Skin of body (tissue), 2 donors: ENCODE measurements around the gene ITFG1. TPM values are rescaled to one million over a fixed set of nuclear protein-coding genes. Genes with fewer than 3 reads are reported as not detected.

ENCODE experiments used
- DNase-seq: peaks from one replicate; lab custom pipeline; 2025; lab: John Stamatoyannopoulos, UW
- total RNA-seq: library from RNA; depleted of rRNA; stranded (reverse); fragments of >200 nt; gene quantifications from one replicate; pipeline ENCODE4 v1.2.3, GENCODE V29; 2014

ITFG1 gene
- 55.6 TPM for total RNA-seq

DNA sequence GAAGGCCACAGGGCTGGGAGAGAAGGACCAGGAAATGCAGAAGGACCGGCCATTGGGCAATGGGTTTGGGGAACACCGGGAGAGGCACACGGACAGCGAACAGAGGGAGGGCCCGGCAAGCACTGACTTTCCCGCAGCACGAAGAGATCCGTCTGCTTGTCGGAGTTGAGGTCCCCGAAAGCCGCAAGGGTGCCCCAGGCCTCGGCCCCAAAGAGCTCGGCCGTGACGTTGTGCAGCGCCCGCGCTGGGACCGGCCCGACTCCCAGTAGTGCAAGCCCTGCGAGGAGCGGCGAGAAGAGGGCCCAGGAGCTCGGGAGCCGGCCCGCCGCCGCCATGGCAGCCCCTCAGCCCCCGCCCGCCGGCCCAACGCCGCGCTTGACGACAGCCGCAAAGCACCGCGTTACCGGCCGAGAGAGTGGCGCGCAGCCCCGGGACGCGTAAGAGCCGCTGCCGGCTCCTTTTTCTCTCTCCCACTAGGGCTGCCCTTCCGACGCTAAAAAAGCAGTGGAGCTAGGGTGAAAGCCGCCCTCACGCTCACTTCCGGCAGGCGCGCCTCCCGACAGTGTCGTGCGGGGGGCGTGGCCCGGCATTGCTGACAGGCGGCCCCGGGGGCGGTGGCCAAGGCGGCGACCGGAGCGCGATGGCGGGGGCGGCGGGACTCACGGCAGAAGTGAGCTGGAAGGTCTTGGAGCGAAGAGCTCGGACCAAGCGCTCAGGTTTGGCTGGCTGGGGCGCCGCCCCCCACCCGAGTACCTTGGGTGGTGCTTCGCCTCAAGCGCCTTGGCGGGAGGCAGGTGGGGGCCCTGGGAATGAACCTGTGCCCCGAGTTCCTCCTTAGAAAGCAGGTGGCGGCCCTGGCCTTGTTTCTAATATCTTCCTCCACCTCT, at the start of gene ITFG1, which contains the start of gene PHKB:
Gene ITFG1, minus strand, starts transcription at position 353 of the 887 bp plus-strand sequence. Its CDS starts 18 bp downstream, at position 335.
Gene PHKB, plus strand, starts transcription at position 621 of the 887 bp plus-strand sequence. Its CDS starts 20 bp downstream, at position 641.
- peak; percentile 88 for DNase-seq

GRCh38 chr16:47507701-47508100, 46.8 kb upstream of the ITFG1 start:
- no peak for DNase-seq

DNA sequence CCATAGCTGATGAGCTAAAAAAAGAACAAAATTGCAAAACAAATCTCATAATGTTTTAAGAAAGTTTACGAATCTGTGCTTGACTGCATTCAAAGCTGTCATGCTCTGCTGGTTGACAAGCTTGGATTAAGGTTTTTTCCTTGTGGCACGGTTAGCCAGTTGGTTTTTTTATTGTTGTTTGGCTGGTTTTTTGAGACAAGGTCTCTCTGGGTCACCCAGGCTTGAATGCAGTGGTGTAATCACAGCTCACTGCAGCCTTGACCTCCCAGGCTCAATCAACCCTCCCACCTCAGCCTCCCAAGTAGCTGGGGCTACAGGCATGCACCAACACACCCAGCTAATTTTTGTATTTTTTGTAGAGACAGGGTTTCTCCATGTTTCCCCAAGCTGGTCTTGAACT, 45.9 kb upstream of the ITFG1 start:
- no peak for DNase-seq

GRCh38 chr16:47504599-47504998, 43.7 kb upstream of the ITFG1 start:
- DNase-seq = no peak

- no peak for DNase-seq
These were observed 43.1 kb upstream of the ITFG1 start for GRCh38 chr16:47503936-47504335.

- no peak for DNase-seq
These were observed 38.9 kb upstream of the ITFG1 start for GRCh38 chr16:47499700-47500264.

- DNase-seq = no peak
These were observed 38.3 kb upstream of the ITFG1 start for GRCh38 chr16:47499080-47499699.

GRCh38 chr16:47493381-47494337, 32.8 kb upstream of the ITFG1 start:
- no peak for DNase-seq

DNA sequence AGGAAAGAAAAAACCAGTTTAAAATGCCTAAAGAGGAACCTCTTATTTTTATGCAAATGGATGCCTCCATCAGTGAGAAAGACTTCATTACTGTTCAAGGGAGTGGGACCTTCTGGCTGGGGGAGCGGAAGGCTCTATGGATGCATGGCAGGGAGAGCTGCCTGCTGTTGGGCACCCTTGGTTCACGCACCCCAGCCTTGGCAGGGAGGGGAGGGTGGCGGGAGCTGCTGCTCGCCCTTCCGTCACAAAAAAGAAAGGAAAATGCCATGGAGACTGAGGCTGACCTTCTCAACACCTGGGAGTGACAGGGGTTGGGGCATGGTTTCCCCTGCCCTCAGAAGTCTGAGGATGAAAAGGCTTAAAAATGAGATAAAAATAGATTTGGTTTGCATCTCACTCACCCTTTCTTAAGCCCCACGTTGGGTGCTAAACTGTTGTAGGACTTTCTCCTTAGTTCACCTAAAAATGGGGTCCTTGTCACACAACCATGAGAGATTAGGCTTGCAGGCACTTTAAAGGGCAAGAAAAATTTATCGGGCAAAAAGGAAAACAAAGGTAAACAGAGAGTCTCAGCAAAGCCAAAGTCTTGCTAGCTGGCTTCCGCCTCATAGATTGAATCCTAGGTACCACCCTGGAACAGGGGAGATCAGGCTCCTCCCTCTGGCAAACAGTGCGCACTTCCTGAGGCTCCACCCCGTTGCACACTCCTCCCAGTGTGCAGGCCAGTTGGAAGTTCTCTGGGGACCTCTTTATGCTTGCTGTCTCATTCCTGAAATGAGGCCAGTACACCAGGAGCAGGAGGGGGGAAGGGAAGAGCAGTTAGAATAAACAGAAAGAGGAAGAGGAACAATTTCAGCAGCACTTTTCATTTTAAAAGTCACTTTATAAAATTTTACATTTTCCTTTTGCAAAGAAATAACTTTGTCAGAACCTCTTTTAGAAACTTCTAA, 31.8 kb upstream of the ITFG1 start:
- no peak for DNase-seq

DNA sequence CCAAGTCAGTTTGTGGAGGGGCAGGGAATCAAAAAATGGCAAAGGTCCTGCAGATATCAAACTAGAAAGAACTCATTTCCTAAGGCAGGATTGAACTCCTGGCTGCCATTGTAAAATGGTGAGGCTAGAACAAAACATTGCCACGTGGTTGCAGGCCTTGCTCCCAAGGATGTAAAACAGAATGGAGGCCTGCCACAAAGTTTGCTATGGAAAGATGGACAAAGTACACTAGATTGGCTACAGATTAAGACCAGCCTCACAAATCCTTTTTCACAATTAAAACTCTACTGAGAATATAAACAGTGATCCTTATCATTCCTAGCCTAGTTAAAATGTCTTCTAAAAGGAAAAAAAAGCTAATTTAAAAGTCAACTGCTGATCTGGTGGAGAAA, 31.2 kb upstream of the ITFG1 start:
- DNase-seq = no peak

GRCh38 chr16:47490471-47490870, 29.6 kb upstream of the ITFG1 start:
- DNase-seq = no peak

GRCh38 chr16:47488051-47488450, 27.2 kb upstream of the ITFG1 start:
- DNase-seq = no peak

DNA sequence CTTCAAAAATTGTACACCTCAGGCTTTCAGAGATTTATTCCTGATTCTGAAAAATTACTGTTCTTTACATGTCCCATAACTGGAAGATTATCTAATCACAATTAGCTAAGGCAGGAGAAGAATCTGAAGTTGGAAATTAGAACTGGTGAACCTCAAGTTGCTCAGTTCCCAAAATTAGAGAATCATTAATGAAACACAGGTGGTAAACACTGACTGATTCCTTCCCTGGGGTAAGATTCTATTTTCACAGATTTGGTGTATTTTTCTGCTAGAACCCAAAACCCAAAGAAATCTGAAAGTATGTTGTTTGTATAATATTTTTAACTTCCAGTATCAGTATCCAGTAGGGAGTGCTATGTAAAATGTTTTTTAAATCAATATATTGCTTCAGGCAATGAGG, 26.0 kb upstream of the ITFG1 start:
- no peak for DNase-seq

DNA sequence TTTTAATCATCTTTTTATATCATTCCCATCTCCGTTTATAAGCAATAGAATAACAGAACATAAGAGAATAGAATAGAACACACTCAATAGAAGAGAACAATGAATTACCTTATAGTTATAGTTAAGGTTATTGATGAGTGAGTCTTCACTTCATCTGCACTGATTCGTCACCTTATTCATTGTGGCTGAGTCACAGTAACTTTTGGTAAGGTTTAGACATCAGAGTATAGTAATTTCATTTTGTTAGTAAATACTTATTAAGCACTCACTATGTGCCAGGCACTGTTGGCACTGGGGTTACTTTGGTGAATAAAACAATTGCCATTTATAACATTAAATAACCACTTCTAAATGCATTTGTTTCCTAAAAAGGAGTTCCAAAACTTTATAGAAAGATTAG, 22.8 kb upstream of the ITFG1 start:
- no peak for DNase-seq

DNA sequence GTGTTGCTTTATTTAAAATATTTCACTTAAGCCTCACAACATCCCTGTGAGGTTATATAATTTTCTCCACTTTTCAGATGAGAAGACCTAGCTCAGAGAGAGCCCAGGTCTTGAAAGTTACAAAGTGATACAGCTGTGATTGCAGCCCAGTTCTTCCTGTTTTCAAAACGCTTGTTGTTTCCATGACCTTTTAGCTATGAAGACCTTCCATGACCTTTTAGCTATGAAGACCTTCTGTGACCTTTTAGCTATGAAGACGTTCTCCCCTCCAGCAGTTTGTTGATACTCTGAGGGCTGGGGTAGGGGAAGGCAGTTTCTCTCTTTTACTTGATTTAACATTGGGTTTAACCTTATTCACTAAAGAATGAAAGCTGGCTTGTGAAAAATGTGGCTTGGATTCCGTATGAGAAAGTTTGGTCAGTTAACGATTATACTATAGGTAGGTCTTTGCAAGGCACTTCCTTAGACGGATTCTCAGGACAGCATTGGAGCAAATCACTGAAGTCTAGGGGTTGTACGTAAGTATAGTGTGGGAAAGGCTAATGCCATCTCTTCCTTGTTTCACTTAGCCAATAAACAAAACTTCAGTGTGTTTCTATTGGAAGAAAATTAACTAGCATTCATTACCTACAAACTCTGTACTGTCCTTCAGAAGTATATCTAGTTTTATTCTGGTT, 21.0 kb upstream of the ITFG1 start:
- no peak for DNase-seq

GRCh38 chr16:47480410-47480809, 19.5 kb upstream of the ITFG1 start:
- DNase-seq = no peak

DNA sequence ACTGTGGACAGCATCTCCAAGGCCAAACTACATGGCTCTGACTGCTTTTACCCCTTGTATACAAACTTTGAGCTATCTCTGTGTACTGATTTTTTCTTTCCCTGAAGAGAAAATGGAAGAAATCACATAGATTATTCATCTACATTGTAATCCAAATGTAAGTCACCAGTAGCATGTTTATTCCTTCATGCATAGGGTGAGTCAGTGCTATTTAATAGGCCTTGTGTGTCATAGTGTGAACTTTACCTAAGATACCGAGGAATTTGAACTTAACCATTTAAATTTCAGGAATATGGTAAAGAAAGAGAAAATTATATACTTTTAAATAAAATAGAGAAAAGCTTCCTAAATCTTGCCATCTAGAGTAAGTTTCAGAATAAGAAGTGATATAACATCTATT, 16.8 kb upstream of the ITFG1 start:
- DNase-seq = no peak

DNA sequence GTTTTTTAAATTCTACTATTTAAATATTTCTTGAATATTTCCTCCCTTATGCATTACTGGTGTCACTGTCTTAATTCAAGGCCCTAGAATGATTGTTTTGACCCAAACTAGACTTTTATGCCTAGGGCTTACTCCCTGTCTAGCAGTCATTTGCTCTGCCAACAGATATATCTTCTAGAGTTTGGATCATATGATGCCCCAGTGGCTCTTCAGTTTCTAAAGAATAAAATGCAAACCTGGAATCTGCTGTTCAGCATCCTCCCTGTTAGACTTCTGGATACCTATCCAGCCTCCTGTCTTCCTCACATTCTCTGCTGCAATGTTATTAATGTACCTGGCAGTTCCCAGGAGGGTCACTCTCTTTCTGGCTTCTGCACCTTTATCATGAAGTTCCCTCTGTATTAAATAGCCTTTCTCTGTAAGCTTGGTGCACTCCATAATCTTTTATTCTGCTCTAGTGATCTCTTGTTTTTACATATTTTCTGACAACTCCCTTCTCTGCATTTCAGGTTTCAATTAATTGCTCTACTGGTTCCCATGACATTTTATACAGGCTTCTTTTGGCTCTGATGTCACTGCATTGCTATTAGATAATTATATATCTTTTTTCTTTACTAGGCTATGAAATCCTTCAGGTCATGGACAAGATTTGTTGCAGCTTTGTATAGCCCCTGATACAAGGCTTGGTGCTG, 15.9 kb upstream of the ITFG1 start:
- no peak for DNase-seq

DNA sequence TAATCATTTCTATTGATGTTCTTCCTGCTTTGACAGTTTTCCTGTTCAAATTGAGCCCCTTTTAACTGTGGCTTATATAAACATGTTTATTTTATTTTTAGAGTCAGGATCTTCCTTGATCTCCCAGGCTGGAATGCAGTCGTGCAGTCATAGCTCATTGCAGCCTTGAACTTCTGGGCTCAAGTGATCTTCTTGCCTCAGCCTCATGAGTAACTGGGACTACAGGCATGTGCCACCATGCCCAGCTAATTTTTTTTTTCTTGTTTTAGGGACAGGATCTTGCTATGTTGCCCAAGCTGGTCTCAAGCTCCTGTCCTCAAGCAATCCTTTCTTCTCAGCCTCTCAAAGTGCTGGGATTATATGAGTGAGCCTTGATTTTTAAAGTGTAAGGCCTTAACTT, 14.9 kb upstream of the ITFG1 start:
- DNase-seq = no peak
